ENCODE results near the gene OR52E6.

The OR52E6 gene

DNA sequence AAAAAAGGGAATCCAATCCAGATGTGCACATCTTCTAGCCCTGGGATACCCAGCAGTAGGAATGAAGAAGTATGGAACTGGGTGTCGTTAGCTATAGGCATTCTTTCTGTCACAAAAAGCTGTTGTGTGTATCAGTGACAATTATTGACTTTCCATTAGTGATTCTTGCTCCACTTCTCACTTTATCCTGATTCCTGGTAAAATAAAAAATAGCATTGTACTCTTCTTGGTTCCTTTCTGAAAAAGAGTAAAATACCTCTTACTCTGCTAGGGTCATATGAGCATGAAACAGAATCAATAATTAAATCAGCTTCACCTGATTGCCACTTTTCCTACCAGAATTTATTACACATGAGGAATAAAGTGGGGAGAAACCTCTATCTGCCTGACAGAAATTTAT is at the start of gene OR52E6:
Gene OR52E6, minus strand, starts transcription at position 101 of the 400 bp plus-strand sequence. Its CDS starts 0 bp downstream, at position 101.
- DNase-seq (ENCODE audit: low read depth in 2 of 2) = no peak

DNA sequence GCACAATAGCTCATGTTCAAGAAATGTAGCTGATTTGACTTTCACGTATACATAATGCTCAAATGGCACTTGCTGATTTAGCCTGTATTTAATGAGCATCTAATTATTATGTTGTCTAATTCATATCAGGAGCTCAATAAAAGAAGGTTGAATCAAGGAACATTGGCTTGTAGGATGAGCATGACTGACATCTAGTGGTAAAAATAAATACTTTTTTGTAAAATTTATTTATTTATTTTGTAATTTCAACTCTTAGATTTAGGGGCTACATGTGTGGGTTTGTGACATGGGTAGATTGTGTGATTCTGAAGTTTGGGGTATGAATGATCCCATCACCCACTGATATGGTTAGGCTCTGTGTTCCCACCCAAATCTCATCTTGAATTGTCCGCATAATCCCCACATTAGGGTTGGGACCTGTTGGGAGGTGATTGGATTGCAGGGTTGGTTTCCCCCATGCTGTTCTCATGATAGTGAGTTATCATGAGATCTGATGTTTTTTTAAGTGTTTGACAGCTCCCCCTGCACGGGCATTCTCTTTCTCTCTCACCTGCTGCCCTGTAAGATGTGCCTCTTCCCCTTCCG is 49.6 kb upstream of the OR52E6 start:
- no peak for DNase-seq (ENCODE audit: low read depth in 2 of 2)

DNA sequence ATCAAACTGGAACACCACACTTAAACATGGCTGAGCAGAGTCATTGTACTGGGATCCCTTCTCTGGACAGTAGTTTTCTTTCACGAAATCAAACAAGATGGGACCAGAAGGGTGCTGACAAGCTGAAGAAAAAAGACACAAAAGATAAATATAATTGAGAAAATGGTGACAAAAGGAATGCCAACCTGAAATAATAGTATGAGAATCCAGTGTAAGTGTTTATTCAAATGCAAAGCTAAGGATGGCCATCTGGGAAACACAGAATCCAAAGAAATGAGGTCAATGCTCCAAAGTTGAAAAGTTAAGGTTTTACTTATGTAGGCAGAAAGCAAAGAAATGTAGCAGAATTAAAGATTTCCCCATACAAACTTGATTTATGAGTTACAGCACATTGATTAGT is 46.0 kb upstream of the OR52E6 start:
- no peak for DNase-seq (ENCODE audit: low read depth in 2 of 2)

DNA sequence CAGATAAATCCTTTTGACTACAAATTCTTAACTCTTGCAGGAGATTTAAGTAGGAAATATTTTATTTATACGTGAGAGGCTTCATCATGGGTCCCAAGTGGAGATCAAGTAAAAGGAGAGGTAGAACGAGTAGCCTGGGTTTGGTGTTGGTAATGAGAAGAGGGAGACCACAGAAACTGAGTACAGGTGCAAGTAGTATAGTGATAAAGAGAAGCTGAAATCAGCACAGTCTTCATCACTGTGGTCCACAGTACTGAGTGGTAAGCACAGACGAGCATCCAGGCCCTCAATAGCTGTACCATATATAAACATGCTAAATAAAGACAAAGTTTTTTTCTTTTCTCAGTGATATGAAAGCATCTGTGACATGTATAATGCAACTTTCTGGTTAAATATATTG is 45.5 kb upstream of the OR52E6 start:
- no peak for DNase-seq (ENCODE audit: low read depth in 2 of 2)

DNA sequence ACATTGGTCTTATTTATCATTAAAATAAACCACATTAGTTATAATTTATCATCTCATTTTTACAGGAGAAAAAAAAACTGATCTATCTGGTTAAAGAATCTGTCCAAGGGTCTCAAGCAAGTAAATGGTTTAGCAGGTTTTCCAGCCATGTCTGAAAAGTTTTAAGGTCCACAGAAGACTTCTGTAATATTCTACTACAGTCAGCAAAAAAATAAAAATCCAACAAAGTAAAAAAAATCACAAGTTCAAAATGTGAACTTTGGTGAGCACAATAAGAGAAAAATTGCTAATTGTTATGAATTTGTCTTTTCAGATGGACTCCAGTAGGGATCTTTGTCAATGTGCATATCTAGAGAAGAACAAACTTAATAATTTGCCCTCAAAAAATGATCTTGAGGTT is 40.1 kb upstream of the OR52E6 start:
- DNase-seq (ENCODE audit: low read depth in 2 of 2) = no peak

DNA sequence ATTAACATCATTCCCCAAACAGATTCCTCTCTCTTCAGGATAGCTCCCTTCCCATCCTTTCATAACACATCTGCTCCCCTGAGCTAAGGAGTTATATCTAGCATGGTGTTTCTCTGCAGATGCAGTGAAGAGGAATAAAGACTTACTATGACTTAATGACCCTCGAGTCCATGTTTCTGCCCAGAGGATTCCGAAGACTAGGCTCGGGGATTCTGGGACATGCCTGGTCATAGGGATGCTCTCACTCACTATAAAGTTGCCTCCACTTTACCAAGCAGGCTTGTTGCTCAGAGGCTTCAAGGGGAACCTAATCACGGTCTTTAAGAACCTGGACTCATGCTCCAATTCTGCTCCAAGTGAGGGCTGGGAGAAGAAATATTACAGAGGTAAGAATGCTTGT is 38.6 kb upstream of the OR52E6 start, which contains the start of gene OR52E4:
Gene OR52E4, plus strand, starts transcription at position 301 of the 400 bp plus-strand sequence. CDS start 3,664 bp downstream, outside the sequence.
- no peak for DNase-seq (ENCODE audit: low read depth in 2 of 2)

DNA sequence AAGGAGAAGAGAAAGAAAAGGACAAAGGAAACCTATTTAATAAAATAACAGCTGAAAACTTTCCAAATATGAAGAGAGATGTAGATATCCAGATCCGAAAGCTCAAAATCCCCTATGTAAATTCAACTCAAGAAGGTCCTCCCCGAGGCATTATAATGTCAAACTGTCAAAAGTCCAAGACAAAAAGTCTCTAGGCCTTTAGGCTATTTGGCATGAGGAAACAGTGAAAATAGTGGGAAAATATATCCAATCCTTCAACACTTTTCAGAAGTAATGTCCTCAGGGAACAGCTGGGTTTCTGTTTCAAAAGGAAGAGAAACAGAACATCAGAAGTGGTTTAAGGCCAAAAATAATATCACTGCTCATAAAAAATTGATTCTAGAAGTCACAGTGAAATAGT is 36.9 kb upstream of the OR52E6 start:
- DNase-seq (ENCODE audit: low read depth in 2 of 2) = no peak

DNA sequence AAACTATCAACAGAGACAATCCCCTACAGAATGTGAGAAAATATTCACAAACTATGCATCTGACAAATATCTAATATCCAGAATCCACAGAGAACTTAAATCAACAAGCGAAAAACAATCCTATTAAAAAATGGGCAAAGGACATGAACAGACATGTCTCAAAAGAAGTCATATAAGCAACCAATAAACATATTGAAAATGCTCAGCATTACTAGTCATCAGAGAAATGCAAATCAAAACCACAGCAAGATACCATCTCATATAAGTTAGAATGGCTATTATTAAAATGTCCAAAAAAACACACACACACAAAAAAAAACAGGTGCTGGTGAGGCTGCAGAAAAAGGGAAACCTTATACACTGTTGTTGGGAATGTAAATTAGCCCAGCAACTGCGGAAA is 24.1 kb upstream of the OR52E6 start:
- no peak for DNase-seq (ENCODE audit: low read depth in 2 of 2)

DNA sequence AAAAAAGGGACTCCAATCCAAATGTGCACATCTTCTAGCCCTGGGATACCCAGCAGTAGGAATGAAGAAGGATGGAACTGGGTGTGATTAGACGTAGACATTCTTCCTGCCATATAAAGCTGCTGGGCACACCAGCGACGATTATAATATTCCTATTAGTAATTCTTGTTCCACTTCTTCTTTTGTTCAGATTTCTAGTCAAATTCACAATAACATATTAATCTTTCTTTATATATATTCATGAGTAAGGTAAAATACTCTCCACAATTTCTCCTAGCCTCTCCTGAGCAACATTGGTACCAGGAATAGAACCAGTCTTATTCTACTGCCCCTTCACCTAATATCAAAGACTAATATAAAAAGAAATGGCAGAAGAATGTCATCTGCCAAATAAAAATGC is 15.9 kb upstream of the OR52E6 start, which contains the start of gene OR52E8:
Gene OR52E8, minus strand, starts transcription at position 101 of the 400 bp plus-strand sequence. Its CDS starts 0 bp downstream, at position 101.
- no peak for DNase-seq (ENCODE audit: low read depth in 2 of 2)

DNA sequence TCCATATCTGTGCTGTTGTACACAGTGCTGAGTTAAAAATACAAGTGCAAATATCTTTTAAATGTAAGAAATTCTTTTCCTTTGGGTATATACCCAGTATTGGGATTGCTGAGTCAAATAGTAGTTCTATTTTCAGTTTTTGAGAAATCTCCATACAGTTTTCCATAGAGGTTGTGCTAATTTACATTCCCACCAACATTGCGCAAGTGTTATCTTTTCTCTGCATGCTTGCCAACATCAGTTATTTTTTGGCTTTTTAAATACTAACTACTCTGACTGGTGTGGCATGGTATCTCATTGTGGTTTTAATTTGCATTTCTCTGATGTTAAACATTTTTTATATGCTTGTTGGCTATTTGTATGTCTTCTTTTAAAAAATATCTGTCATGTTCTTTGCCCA is 9.3 kb upstream of the OR52E6 start:
- DNase-seq (ENCODE audit: low read depth in 2 of 2) = no peak

DNA sequence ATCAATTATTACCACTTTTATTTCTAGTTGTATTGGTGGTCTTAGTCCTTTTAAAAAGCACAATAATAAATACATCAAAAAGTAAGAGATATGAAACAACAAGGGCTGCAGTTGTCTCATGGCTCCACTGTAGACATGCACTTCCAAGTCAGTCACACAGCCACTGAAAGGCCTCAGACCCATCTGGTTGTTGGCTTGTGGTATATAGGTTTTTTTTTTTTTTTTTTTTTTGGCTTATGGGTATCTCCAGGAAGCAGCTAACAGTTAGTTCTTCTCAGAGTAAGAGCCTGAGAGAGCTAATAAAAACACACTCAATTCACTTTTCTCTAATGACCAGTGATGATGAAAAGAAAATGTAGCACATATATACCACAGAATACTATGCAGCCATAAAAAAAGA is 6.0 kb upstream of the OR52E6 start:
- DNase-seq (ENCODE audit: low read depth in 2 of 2) = no peak

DNA sequence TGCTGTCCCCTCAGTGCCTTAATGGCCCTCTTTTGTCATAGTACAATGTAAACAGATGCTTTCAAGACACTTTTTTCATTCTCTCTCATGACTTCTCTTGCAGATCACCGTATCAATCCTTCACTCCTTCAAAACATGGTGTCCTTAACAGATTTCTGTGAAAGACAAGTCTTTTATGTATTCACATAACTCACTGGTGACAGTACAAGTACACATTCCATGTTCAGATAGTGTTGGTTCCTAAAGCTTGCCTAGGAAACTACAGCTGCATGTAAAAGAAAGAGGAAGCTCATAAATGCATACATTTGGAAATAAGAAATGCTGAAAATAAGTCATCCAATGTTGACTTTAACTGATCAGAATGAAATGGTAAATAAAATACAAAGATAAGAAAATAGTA is 5.0 kb upstream of the OR52E6 start:
- no peak for DNase-seq (ENCODE audit: low read depth in 2 of 2)

DNA sequence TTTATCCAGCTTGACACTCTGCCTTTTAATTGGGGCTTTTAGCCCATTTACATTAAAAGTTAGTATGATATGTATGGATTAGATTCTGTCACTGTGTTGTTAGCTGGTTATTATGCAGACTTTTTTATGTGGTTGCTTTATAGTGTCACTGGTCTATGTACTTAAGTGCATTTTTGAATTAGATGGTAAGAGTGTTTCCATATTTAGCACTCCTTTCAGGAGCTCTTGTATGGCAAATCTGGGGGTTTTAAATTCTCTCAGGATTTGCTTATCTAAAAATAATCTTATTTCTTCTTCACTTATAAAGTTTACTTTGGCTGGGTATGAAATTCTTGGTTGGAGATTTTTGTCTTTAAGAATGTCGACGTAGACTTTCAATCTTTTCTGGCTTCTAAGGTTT is 4.0 kb downstream of the OR52E6 start:
- DNase-seq (ENCODE audit: low read depth in 2 of 2) = no peak

DNA sequence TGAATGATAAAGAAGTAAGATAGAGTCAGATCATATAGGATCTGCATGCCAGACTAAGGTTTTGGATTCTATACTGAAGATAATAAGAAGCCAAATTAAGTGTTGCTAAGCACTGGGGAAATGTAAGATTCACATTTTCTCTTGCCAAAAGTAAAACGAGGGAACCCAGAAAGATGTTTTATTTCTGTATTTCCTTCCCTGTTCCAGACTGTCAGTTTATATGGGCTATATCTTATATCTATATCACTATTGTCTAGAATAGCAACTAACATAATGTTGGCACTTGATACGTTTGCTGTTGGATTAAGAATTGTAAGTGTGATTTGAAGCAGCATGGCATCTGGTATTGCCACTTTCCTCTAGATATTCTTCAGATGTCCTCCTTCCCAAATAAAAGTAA is 8.3 kb downstream of the OR52E6 start:
- no peak for DNase-seq (ENCODE audit: low read depth in 2 of 2)

DNA sequence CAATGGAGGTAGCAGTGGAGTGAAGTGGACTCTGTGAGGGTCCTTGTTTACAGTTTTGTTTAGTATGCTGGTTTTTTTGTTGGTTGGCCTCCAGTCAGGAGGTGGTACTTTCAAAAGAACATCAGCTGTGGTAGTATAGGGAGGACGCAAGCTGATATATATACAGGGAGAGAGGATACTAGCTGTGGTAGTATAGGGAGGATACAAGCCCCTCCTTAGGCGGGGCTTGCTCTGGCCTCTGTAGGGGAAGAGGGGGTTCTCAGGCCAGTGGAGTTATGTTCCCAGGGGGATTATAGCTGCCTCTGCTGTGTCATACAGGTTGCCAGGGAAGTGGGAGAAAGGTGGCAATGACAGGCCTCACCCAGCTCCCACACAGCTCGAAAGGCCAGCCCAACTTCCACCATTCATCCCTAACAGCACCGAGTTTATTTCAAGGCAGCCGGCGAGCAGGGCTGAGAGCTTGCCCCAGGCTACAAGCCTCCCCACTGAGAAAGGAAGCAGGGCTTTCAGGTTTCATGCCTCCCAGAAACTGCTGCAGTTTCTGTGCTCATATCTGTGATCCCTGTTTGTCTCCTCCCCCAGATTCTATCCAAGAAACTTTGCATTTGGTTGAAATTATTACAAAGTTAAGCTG is 10.4 kb downstream of the OR52E6 start:
- no peak for DNase-seq (ENCODE audit: low read depth in 2 of 2)

DNA sequence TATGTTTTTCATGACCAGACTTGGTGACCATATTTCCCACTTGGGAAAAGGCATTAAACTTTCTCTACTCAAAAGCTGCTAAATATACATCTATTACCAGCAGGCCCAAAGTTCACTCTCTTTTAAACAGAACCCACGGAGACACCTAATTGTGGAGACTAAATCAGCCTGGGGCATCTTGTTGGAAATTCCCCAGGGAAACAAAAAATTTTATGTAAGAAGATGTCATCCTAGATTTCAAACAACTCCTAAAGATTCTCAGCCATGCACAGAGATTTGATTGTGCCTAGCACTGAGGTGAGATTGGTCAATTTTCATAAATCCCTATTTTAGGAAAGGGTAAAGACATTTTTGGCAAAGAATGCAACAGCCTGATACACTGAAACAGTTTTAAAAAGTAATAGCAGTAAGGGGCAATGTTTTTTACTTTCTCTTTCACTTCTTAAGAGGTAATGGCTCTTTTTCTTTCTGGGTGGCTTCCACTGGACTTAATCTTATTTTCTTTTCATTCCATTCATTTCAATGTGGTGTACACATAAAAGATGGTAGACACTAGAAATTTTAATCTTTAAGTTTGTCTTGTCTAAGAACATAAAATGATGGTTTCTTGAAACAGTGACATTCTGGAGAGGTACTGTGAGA is 23.3 kb downstream of the OR52E6 start:
- no peak for DNase-seq (ENCODE audit: low read depth in 2 of 2)

DNA sequence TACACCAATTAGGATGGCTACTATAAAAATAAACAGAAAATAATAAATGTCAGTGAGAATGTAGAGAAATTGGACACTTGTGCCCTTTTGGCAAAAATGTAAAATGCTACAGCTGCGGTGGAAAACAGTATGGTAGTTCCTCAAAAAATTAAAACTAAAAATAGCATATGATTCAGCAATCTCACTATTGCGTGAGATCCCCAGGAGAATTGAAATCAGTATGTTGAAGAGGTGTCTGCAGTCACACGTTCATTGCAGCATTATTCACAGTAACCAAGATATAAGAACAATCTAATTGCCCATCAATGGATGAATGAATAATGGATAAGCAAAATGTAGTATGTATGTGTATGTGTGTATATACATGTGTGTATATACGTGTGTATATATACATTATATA is 26.2 kb downstream of the OR52E6 start:
- no peak for DNase-seq (ENCODE audit: low read depth in 2 of 2)

DNA sequence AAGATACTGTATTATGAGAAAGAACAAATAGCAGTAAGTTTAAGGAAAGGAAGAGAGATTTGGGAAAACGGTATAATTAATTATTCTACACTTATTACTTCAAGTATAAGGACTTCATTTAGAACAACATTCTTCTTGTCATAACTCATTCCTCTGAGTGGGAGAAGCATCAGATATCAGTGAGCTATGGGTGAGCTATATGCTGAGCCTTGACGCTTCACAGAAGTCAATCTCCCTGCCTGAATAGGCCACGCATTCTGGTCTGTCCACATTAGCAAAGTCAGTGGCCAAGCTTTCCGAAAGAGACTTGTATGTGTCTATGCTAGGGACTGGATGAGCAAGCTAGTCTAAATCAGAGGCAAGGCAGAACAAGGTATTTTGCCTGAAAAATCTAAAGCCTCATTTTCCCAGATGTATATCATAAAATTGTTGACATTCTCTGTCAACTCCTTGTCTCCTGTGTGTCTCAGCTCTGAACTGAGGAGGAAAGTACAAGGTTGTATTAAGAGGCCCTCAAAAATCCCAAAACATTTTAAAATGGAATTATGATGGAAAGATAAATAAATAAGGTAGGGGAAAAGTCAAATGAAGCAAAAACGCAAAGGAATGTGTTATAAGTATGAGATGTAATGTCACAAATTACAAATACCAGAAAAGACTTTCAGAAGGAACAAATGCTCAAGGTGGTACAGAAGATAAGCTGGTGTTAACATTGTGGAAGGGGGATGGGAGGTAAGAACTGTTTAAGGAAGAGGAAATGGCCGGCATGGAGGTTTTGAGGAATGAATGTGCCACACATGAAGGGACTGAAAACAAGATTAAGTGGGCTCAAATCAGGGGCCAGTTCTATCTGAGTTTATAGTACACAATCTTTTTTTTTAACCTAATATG is 31.5 kb downstream of the OR52E6 start:
- DNase-seq (ENCODE audit: low read depth in 2 of 2) = no peak

DNA sequence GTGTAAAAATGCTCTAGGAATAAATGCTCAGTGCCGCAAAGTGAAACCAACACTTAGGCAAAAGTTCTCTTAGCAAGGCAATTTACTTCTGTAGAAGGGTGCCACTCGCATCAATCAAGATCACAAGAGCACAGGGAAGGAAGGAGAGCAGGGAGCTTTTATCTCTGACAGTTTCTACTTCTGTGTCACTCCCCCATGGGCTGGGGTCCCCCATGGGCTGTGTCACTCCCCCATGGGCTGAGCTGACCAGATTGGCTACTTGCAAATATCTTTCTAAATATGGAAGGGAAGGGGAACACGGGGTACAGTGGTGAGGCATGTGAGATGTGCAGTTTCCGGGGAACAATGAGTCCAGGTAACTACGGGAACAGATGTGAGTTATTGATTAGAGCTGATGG is 32.6 kb downstream of the OR52E6 start:
- no peak for DNase-seq (ENCODE audit: low read depth in 2 of 2)

DNA sequence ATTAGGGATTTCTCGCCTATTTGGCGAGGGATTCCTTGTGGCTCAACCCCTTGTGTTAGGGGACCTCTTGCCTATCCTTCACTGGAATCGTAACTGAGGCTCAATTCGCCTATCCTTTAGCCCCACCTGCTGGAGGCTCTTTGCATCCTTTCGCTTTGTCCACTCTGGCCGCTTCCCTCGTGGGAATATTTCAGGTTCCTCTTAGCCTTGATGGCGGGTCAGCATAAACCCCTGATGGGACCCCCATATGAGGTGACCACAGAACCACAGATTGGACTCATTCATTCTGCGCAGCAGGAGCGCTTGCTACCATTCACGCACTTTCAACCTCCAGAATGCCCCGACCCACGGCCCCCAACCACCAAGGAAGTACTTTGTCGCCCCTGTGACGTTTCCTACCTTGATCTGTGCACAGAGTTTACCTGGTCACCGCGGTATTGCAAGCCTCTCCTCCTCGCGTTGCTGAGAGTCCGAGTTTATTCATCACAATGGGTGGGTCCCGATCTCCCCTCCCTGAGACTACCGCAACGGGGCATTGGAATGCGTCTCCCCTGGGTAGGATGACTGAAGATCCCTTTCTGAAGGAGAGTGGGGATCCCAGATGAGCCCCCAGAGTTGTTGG is 33.1 kb downstream of the OR52E6 start, which contains the start of gene OR52N2:
Gene OR52N2, plus strand, starts transcription at position 425 of the 622 bp plus-strand sequence. CDS start 11,412 bp downstream, outside the sequence.
- DNase-seq (ENCODE audit: low read depth in 2 of 2) = peak; percentile 39 to 53

DNA sequence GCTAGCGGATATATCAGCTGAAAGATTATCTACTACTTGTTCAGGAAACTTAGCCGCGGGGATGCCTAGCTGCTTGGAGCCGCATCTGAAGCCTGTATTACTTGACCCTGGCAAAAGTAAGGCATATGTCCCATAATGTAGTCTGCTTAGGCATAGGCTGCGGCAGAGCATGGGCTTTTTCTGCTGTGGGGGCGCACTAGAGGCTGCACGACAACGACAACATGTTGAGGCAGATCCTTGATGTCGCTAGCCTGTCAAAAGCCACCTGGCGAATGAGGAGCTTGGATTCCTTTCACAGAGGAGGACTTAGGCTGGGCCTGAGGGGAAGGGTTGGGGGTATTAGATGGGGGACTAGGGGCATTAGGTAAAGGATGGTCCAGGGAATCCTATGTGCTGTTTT is 34.1 kb downstream of the OR52E6 start:
- no peak for DNase-seq (ENCODE audit: low read depth in 2 of 2)

DNA sequence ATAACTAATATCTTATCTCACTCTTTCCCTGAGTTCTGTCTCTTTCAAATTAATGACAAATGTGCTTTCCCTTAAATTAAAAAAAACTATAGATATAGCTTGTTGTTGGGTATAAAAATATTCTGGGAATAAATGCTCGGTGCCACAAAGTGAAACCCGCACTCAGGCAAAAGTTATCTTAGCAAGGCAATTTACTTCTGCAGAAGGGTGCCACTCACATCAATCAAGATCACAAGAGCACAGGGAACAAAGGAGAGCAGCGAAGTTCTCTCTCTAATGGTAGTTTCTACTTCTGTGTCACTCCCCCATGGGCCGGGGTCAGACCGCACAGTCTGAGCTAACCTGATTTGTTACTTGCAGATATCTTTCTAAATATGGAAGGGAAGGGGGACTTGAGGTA is 37.7 kb downstream of the OR52E6 start:
- no peak for DNase-seq (ENCODE audit: low read depth in 2 of 2)
